ENCODE measurements around the gene HOXA13. TPM values are rescaled to one million over a fixed set of nuclear protein-coding genes. Genes with fewer than 3 reads are reported as not detected.
A peak's percentile ranks its signal among the peaks of the same experiment; 100 is the strongest.

HOXA13 gene
- total RNA-seq (not detected), total RNA-seq (0 to 0.04 (median 0) reads per million in 29 experiments)
- total RNA-seq (2013), result not detected

GRCh38 chr7:27199849-27200760 is at the start of gene HOXA13:
TSS of gene HOXA13 (minus strand) at chr7:27200091. CDS start at chr7:27200077, 14 bp downstream.
- Mint-ChIP-seq H3K36me3 (no peaks in the 10 kb centered on the region), H3K27ac (peak within 1 kb of the TSS in 1 of 2 donors; percentile 49), H3K4me1 (peaks cover 41 to 46% (median 44%) of the 10 kb centered on the region in 3 donors), H3K9me3 (no peaks in the 10 kb centered on the region), H3K4me3 (peak within 1 kb of the TSS; percentile 68 to 75 (median 71)), H3K27me3 (peaks cover 80 to 83% of the 10 kb centered on the region in 2 donors)
- Histone ChIP-seq H3K36me3 (ENCODE audit: control insufficient read depth in 2 of 2, extremely low read depth in 1 of 2, insufficient read depth in 1 of 2, low read length in 1 of 2) (no peaks in the 10 kb centered on the region), H3K9me3 (no peaks in the 10 kb centered on the region), H3K27ac (ENCODE audit: low read length) (no peak within 1 kb of the TSS), H3K27me3 (replicated peaks in 1 of 2; ENCODE audit: control insufficient read depth in 2 of 2, extremely low read depth in 1 of 2, insufficient read depth in 2 of 2, low read length in 1 of 2) (peaks cover 40 to 68% of the 10 kb centered on the region in 2 experiments), H3K4me3 (ENCODE audit: control insufficient read depth in 1 of 2, extremely low read depth in 1 of 2, low read length in 1 of 2) (peak within 1 kb of the TSS; percentile 19 to 49), H3K4me1 (ENCODE audit: control insufficient read depth in 1 of 2, extremely low read depth in 1 of 2, insufficient read depth in 2 of 2, low read length in 2 of 2) (peaks cover 3 to 46% of the 10 kb centered on the region in 2 experiments)
- peak; percentile 64 to 72 (median 66) for ATAC-seq (replicated peaks in 1 of 4)
- DNase-seq, result peak in 3 of 35 experiments; percentile 10 to 54 (median 26)
- CTCF ChIA-PET, result interaction anchor here (0.6 to 1.0 kb wide), 3 partner anchors 10 to 59 kb away, joined by 3 to 4 read pairs (median 3); no protein-coding TSS in a partner anchor
- POLR2A ChIA-PET, result interaction anchor here (0.6 kb wide), 2 partner anchors 1039 to 1338 kb away, joined by 3 read pairs; no protein-coding TSS in a partner anchor
- 3% methylated on average over 73 of the region's 99 CpGs for WGBS (ENCODE audit: insufficient coverage)

GRCh38 chr7:27248911-27249723 is 49.2 kb upstream of the HOXA13 start:
- Mint-ChIP-seq H3K9me3 (no peaks in the 10 kb centered on the region), H3K27me3 (peaks cover 79 to 91% of the 10 kb centered on the region in 2 donors), H3K4me3 (no peak overlapping the region), H3K4me1 (peaks cover 21 to 28% (median 22%) of the 10 kb centered on the region in 3 donors), H3K36me3 (no peaks in the 10 kb centered on the region), H3K27ac (no peak overlapping the region)
- CTCF ChIA-PET, result no interaction called here
- DNase-seq (no peak), ATAC-seq (replicated peaks in 1 of 4) (no peak)
- POLR2A ChIA-PET, result interaction anchor here in 1 of 2 donors (0.5 kb wide), 1 partner anchor 891 kb away, joined by 3 read pairs; no protein-coding TSS in a partner anchor
- H3K9me3 ChIP-seq, result no peaks in the 10 kb centered on the region
- H3K4me3 ChIP-seq (ENCODE audit: control insufficient read depth in 1 of 2, extremely low read depth in 1 of 2, low read length in 1 of 2), result no peak overlapping the region
- no peaks in the 10 kb centered on the region for H3K36me3 ChIP-seq (ENCODE audit: control insufficient read depth in 2 of 2, extremely low read depth in 1 of 2, insufficient read depth in 1 of 2, low read length in 1 of 2)
- WGBS (ENCODE audit: insufficient coverage), result 16% methylated on average over 17 of the region's 23 CpGs
- H3K27me3 ChIP-seq (replicated peaks in 1 of 2; ENCODE audit: control insufficient read depth in 2 of 2, extremely low read depth in 1 of 2, insufficient read depth in 2 of 2, low read length in 1 of 2), result peaks cover 33 to 83% of the 10 kb centered on the region in 2 experiments
- no peak overlapping the region for H3K27ac ChIP-seq (ENCODE audit: low read length)
- H3K4me1 ChIP-seq (ENCODE audit: control insufficient read depth in 1 of 2, extremely low read depth in 1 of 2, insufficient read depth in 2 of 2, low read length in 2 of 2), result peaks cover 0 to 13% of the 10 kb centered on the region in 2 experiments

DNA sequence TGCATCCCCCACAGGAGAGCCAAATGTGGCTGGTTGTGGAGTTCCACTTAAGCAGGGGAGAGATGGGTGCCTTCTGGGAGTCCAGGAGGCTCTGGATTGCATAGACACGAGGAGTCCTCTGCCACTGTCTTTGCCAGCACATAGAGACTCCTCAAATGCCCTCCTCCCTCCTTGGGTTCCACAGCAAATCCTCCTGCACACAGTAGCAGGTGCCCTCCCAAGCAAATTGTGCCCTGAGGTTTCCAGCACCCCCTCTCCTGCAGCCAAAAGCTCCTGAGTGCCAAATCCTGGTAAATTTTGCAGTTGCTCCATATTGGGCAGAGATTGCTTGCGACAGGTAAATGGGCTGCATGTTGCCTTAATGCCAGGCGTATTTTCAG is 48.5 kb upstream of the HOXA13 start:
- DNase-seq (no peak), ATAC-seq (replicated peaks in 1 of 4) (no peak)
- H3K27ac Mint-ChIP-seq, result no peak overlapping the region
- 64% methylated on average over 3 of the region's 3 CpGs for WGBS (ENCODE audit: insufficient coverage)
- peaks cover 0 to 13% of the 10 kb centered on the region in 2 experiments for H3K4me1 ChIP-seq (ENCODE audit: control insufficient read depth in 1 of 2, extremely low read depth in 1 of 2, insufficient read depth in 2 of 2, low read length in 2 of 2)
- H3K4me1 Mint-ChIP-seq, result peaks cover 25 to 32% (median 26%) of the 10 kb centered on the region in 3 donors
- ChIA-PET POLR2A (no interaction called here), CTCF (no interaction called here)
- no peaks in the 10 kb centered on the region for H3K36me3 ChIP-seq (ENCODE audit: control insufficient read depth in 2 of 2, extremely low read depth in 1 of 2, insufficient read depth in 1 of 2, low read length in 1 of 2)
- no peaks in the 10 kb centered on the region for H3K36me3 Mint-ChIP-seq
- H3K4me3 Mint-ChIP-seq, result no peak overlapping the region
- peaks cover 78 to 92% of the 10 kb centered on the region in 2 donors for H3K27me3 Mint-ChIP-seq
- no peaks in the 10 kb centered on the region for H3K9me3 ChIP-seq
- H3K27ac ChIP-seq (ENCODE audit: low read length), result no peak overlapping the region
- peaks cover 38 to 88% of the 10 kb centered on the region in 2 experiments for H3K27me3 ChIP-seq (replicated peaks in 1 of 2; ENCODE audit: control insufficient read depth in 2 of 2, extremely low read depth in 1 of 2, insufficient read depth in 2 of 2, low read length in 1 of 2)
- no peak overlapping the region for H3K4me3 ChIP-seq (ENCODE audit: control insufficient read depth in 1 of 2, extremely low read depth in 1 of 2, low read length in 1 of 2)
- H3K9me3 Mint-ChIP-seq, result no peaks in the 10 kb centered on the region

- H3K9me3 Mint-ChIP-seq, result no peaks in the 10 kb centered on the region
- peaks cover 74 to 88% of the 10 kb centered on the region in 2 donors for H3K27me3 Mint-ChIP-seq
- H3K27ac Mint-ChIP-seq, result no peak overlapping the region
- ChIA-PET POLR2A (no interaction called here), CTCF (no interaction called here)
- no peaks in the 10 kb centered on the region for H3K36me3 Mint-ChIP-seq
- Histone ChIP-seq H3K4me3 (ENCODE audit: control insufficient read depth in 1 of 2, extremely low read depth in 1 of 2, low read length in 1 of 2) (no peak overlapping the region), H3K27me3 (replicated peaks in 1 of 2; ENCODE audit: control insufficient read depth in 2 of 2, extremely low read depth in 1 of 2, insufficient read depth in 2 of 2, low read length in 1 of 2) (peaks cover 36 to 88% of the 10 kb centered on the region in 2 experiments), H3K9me3 (no peaks in the 10 kb centered on the region), H3K36me3 (ENCODE audit: control insufficient read depth in 2 of 2, extremely low read depth in 1 of 2, insufficient read depth in 1 of 2, low read length in 1 of 2) (no peaks in the 10 kb centered on the region), H3K27ac (ENCODE audit: low read length) (no peak overlapping the region), H3K4me1 (ENCODE audit: control insufficient read depth in 1 of 2, extremely low read depth in 1 of 2, insufficient read depth in 2 of 2, low read length in 2 of 2) (peaks cover 0 to 16% of the 10 kb centered on the region in 2 experiments)
- no peak for ATAC-seq (replicated peaks in 1 of 4)
- DNase-seq, result no peak
- WGBS (ENCODE audit: insufficient coverage), result 57% methylated on average over 1 of the region's 4 CpGs
- peak overlapping the region in 1 of 3 donors; percentile 24 for H3K4me3 Mint-ChIP-seq
- H3K4me1 Mint-ChIP-seq, result peaks cover 26 to 32% (median 28%) of the 10 kb centered on the region in 3 donors
Observed at GRCh38 chr7:27247452-27248426, 47.8 kb upstream of the HOXA13 start.

DNA sequence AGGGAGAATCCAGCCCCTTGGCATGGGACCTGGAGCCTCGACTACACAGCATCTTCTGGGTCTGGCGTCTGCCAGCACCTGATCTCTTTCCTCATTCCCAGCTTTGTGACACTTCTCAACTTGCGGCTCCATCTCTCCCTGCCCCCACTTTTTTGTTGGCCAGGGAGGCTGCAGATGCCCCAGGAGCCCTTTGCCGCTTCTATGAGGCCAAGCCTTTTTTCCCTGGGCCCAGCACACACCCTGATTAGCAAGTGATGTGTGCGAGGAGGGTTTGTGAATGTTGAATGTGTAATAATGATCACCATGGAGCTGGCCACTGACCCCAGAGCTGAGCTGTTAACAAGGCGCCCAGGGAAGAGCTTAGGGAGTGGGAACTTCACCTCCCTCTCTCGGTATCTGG is 47.1 kb upstream of the HOXA13 start:
- WGBS (ENCODE audit: insufficient coverage), result 80% methylated on average over 2 of the region's 7 CpGs
- no peak for DNase-seq
- POLR2A ChIA-PET, result no interaction called here
- Histone ChIP-seq H3K27ac (ENCODE audit: low read length) (no peak overlapping the region), H3K9me3 (no peaks in the 10 kb centered on the region), H3K4me3 (ENCODE audit: control insufficient read depth in 1 of 2, extremely low read depth in 1 of 2, low read length in 1 of 2) (no peak overlapping the region), H3K27me3 (replicated peaks in 1 of 2; ENCODE audit: control insufficient read depth in 2 of 2, extremely low read depth in 1 of 2, insufficient read depth in 2 of 2, low read length in 1 of 2) (peaks cover 36 to 88% of the 10 kb centered on the region in 2 experiments), H3K36me3 (ENCODE audit: control insufficient read depth in 2 of 2, extremely low read depth in 1 of 2, insufficient read depth in 1 of 2, low read length in 1 of 2) (no peaks in the 10 kb centered on the region), H3K4me1 (ENCODE audit: control insufficient read depth in 1 of 2, extremely low read depth in 1 of 2, insufficient read depth in 2 of 2, low read length in 2 of 2) (peaks cover 0 to 17% of the 10 kb centered on the region in 2 experiments)
- no peak for ATAC-seq (replicated peaks in 1 of 4)
- CTCF ChIA-PET, result no interaction called here
- Mint-ChIP-seq H3K27ac (no peak overlapping the region), H3K9me3 (no peaks in the 10 kb centered on the region), H3K27me3 (peaks cover 71 to 88% of the 10 kb centered on the region in 2 donors), H3K36me3 (no peaks in the 10 kb centered on the region), H3K4me3 (peak overlapping the region in 1 of 3 donors; percentile 24), H3K4me1 (peaks cover 27 to 32% (median 32%) of the 10 kb centered on the region in 3 donors)
